WTC11 (cell line): ENCODE measurements around the gene PRTN3. TPM values are rescaled to one million over a fixed set of nuclear protein-coding genes. Genes with fewer than 3 reads are reported as not detected.

Experiments
- ATAC-seq: fragments of 200-7000 bp; cut with Tn5 transposase; 2 replicates; pipeline ENCODE4 v1.10.0; 2021; ENCODE audit warnings: mild to moderate bottlenecking, moderate library complexity
- Bru-seq: library from RNA; stranded (reverse); fragments of 400-500 nt; gene quantifications from one replicate; lab custom pipeline; 2021; lab: Mats Ljungman, UMichigan
- CTCF ChIA-PET: fragments of 300-600 bp; sonication (Branson Sonifier 250); formaldehyde crosslinking; loops from one replicate; lab custom pipeline; 2021; ENCODE audit warnings: antibody characterized with exemption; lab: Charles Lee
- POLR2A ChIA-PET: fragments of 350-600 bp; sonication (Branson Sonifier 250); formaldehyde crosslinking; loops from one replicate; lab custom pipeline; 2021; ENCODE audit warnings: antibody characterized with exemption; lab: Charles Lee
- DNase-seq: peaks from one replicate; pipeline ENCODE4 v3.0.0; 2021; ENCODE audit warnings: low spot score
- H3K27ac Mint-ChIP-seq: 2 replicates; pipeline ENCODE4 v1.8.0; 2021; ENCODE audit warnings: mixed read lengths
- H3K27me3 Mint-ChIP-seq: 2 replicates; pipeline ENCODE4 v1.8.0; 2021; ENCODE audit warnings: low read depth, mild to moderate bottlenecking, moderate library complexity, mixed read lengths
- H3K36me3 Mint-ChIP-seq: 2 replicates; pipeline ENCODE4 v1.8.0; 2021; ENCODE audit warnings: mixed read lengths
- H3K4me1 Mint-ChIP-seq: 2 replicates; pipeline ENCODE4 v1.8.0; 2022; ENCODE audit warnings: mixed read lengths
- H3K4me3 Mint-ChIP-seq: 2 replicates; pipeline ENCODE4 v1.8.0; 2021; ENCODE audit warnings: mild to moderate bottlenecking, moderate library complexity, mixed read lengths
- H3K9me3 Mint-ChIP-seq: 2 replicates; pipeline ENCODE4 v1.8.0; 2021; ENCODE audit warnings: mixed read lengths
- AFF4 ChIP-seq: sonication (generic); formaldehyde crosslinking; IDR thresholded peaks from 2 replicates; pipeline ENCODE4 v1.8.1; 2023; ENCODE audit warnings: mild to moderate bottlenecking, missing genetic modification reagents, borderline replicate concordance
- ATF3 ChIP-seq: sonication (generic); formaldehyde crosslinking; conservative IDR thresholded peaks from 2 replicates; pipeline ENCODE4 v1.8.1; 2022; ENCODE audit warnings: mild to moderate bottlenecking, missing genetic modification reagents
- CBFB ChIP-seq: sonication (generic); formaldehyde crosslinking; IDR thresholded peaks from 2 replicates; pipeline ENCODE4 v1.8.1; 2022; ENCODE audit warnings: mild to moderate bottlenecking, low read depth, missing genetic modification reagents
- ELF4 ChIP-seq: sonication (generic); formaldehyde crosslinking; IDR thresholded peaks from 2 replicates; pipeline ENCODE4 v1.8.1; 2022; ENCODE audit warnings: low read depth, mild to moderate bottlenecking, moderate library complexity, missing genetic modification reagents
- FOXJ3 ChIP-seq: sonication (generic); formaldehyde crosslinking; IDR thresholded peaks from 2 replicates; pipeline ENCODE4 v1.9.0; 2021; ENCODE audit warnings: missing genetic modification reagents, mild to moderate bottlenecking, borderline replicate concordance
- FOXK1 ChIP-seq: sonication (generic); formaldehyde crosslinking; IDR thresholded peaks from 2 replicates; pipeline ENCODE4 v1.8.0; 2022; ENCODE audit warnings: mild to moderate bottlenecking, moderate library complexity, missing genetic modification reagents
- GABPB1 ChIP-seq: sonication (generic); formaldehyde crosslinking; IDR thresholded peaks from 2 replicates; pipeline ENCODE4 v1.8.1; 2023; ENCODE audit warnings: mild to moderate bottlenecking, missing genetic modification reagents
- GTF2I ChIP-seq: fragments of 250-450 bp; sonication (Bioruptor Pico); conservative IDR thresholded peaks from 2 replicates; pipeline ENCODE4 v1.4.0; 2021; ENCODE audit warnings: mild to moderate bottlenecking
- IRF2 ChIP-seq: sonication (generic); formaldehyde crosslinking; IDR thresholded peaks from 2 replicates; pipeline ENCODE4 v1.8.0; 2022; ENCODE audit warnings: low read depth, missing genetic modification reagents, borderline replicate concordance
- JAZF1 ChIP-seq: fragments of 250-450 bp; sonication (Bioruptor Pico); IDR thresholded peaks from 2 replicates; pipeline ENCODE4 v1.9.0; 2021; ENCODE audit warnings: moderate library complexity, mild to moderate bottlenecking, inconsistent platforms
- MXD4 ChIP-seq: fragments of 250-450 bp; sonication (Bioruptor Pico); IDR thresholded peaks from 2 replicates; pipeline ENCODE4 v1.8.0; 2021; ENCODE audit warnings: mild to moderate bottlenecking, moderate library complexity, borderline replicate concordance
- NFYB ChIP-seq: sonication (generic); formaldehyde crosslinking; conservative IDR thresholded peaks from 2 replicates; pipeline ENCODE4 v1.8.0; 2022; ENCODE audit warnings: low read depth, missing genetic modification reagents
- NR3C1 ChIP-seq: sonication (generic); formaldehyde crosslinking; conservative IDR thresholded peaks from 2 replicates; pipeline ENCODE4 v1.8.1; 2023; ENCODE audit warnings: low read depth, mild to moderate bottlenecking, missing genetic modification reagents
- RORB ChIP-seq: fragments of 250-450 bp; sonication (Bioruptor Pico); IDR thresholded peaks from 2 replicates; pipeline ENCODE4 v1.9.0; 2021; ENCODE audit warnings: mild to moderate bottlenecking
- SOX15 ChIP-seq: fragments of 250-450 bp; sonication (Bioruptor Pico); IDR thresholded peaks from 2 replicates; pipeline ENCODE4 v1.9.0; 2021; ENCODE audit warnings: mild to moderate bottlenecking
- SP1 ChIP-seq: sonication (generic); formaldehyde crosslinking; conservative IDR thresholded peaks from 2 replicates; pipeline ENCODE4 v1.8.1; 2022; ENCODE audit warnings: missing genetic modification reagents
- ZBTB21 ChIP-seq: sonication (generic); formaldehyde crosslinking; IDR thresholded peaks from 2 replicates; pipeline ENCODE4 v1.8.1; 2023; ENCODE audit warnings: mild to moderate bottlenecking, missing genetic modification reagents, borderline replicate concordance
- ZBTB43 ChIP-seq: sonication (generic); formaldehyde crosslinking; IDR thresholded peaks from 2 replicates; pipeline ENCODE4 v1.8.1; 2023; ENCODE audit warnings: mild to moderate bottlenecking, missing genetic modification reagents
- ZNF121 ChIP-seq: sonication (generic); formaldehyde crosslinking; IDR thresholded peaks from 2 replicates; pipeline ENCODE4 v1.8.0; 2023; ENCODE audit warnings: missing genetic modification reagents
- ZNF281 ChIP-seq: sonication (generic); formaldehyde crosslinking; IDR thresholded peaks from 2 replicates; pipeline ENCODE4 v1.8.0; 2023; ENCODE audit warnings: mild to moderate bottlenecking, missing genetic modification reagents
- long read RNA-seq, 3 experiments: library from RNA in 1 of 3; library from capped mRNA in 1 of 3; library from polyadenylated mRNA in 1 of 3; unstranded in 2 of 3; stranded (forward) in 1 of 3; transcript quantifications; one replicate each; pipeline ENCODE4 v2.0.0, GENCODE V29; 2021
- total RNA-seq: library from RNA; stranded (reverse); gene quantifications from 3 replicates; pipeline ENCODE4 v1.2.3, GENCODE V29; 2021
- TF ChIP-seq, protein P1 (sequence below): fragments of 250-450 bp; sonication (Bioruptor Pico); IDR thresholded peaks from 2 replicates; pipeline ENCODE4 v1.9.0; 2021; ENCODE audit warnings: moderate library complexity, mild to moderate bottlenecking, inconsistent platforms, borderline replicate concordance

Gene PRTN3
- 0.53 to 0.82 TPM (median 0.61 TPM) in 3 replicates for total RNA-seq
- Bru-seq, nascent RNA, result percentile 6 among the genes with signal in this experiment
- long read RNA-seq, experiment 1, partial matches to known transcripts, result 1 of 1 reads
- long read RNA-seq, experiment 1, other reads (novel, unspliced or antisense), result 0 of 1 reads
- long read RNA-seq, experiment 2, partial matches to known transcripts, result 1 of 1 reads
- long read RNA-seq, experiment 2, other reads (novel, unspliced or antisense), result 0 of 1 reads
- long read RNA-seq, experiment 3, result 0 reads

GRCh38 chr19:840519-841206 is at the start of gene PRTN3:
Gene PRTN3 (plus strand): TSS chr19:840999. CDS start chr19:841009, 10 bp downstream.
- H3K9me3 Mint-ChIP-seq, result peaks cover 4% of the 10 kb centered on the region
- H3K27ac Mint-ChIP-seq, result no peak within 1 kb of the TSS
- no peak within 1 kb of the TSS for H3K4me3 Mint-ChIP-seq
- H3K4me1 Mint-ChIP-seq, result no peaks in the 10 kb centered on the region
- CTCF ChIA-PET, result no interaction called here
- ATAC-seq (no peak), DNase-seq (no peak)
- no peaks in the 10 kb centered on the region for H3K36me3 Mint-ChIP-seq
- TF ChIP-seq ATF3 (CRISPR knock-in tag) (no peak), NFYB (CRISPR knock-in tag) (no peak), GTF2I (CRISPR knock-in tag) (no peak), NR3C1 (no peak), IRF2 (CRISPR knock-in tag) (no peak), ZBTB21 (CRISPR knock-in tag) (no peak), SP1 (no peak)
- peaks cover 39% of the 10 kb centered on the region for H3K27me3 Mint-ChIP-seq
- POLR2A ChIA-PET, result no interaction called here

GRCh38 chr19:791007-791566 is 49.7 kb upstream of the PRTN3 start:
- DNase-seq (no peak), ATAC-seq (no peak)
- Mint-ChIP-seq H3K27ac (peak overlapping the region; percentile 57), H3K4me3 (no peak overlapping the region), H3K27me3 (no peaks in the 10 kb centered on the region), H3K9me3 (no peaks in the 10 kb centered on the region), H3K4me1 (peaks cover 36% of the 10 kb centered on the region), H3K36me3 (no peaks in the 10 kb centered on the region)
- no peak for TF ChIP-seq JAZF1 (CRISPR knock-in tag)
- TF ChIP-seq ZNF121 (CRISPR knock-in tag), result no peak
- no peak for TF ChIP-seq CBFB
- TF ChIP-seq ZBTB43, result no peak
- no peak for TF ChIP-seq AFF4
- no peak for TF ChIP-seq MXD4 (CRISPR knock-in tag)
- ChIA-PET CTCF (interaction anchor here (0.5 to 2.3 kb wide), 2 partner anchors 7 to 18 kb away, joined by 4 to 9 read pairs; no protein-coding TSS in a partner anchor), POLR2A (interaction anchor here (0.9 kb wide), 1 partner anchor 475 kb away, joined by 6 read pairs; no protein-coding TSS in a partner anchor)

- no peak for ATAC-seq
- CTCF ChIA-PET, result interaction anchor here (0.5 to 1.1 kb wide), 2 partner anchors 8 to 19 kb away, joined by 4 to 5 read pairs; no protein-coding TSS in a partner anchor
- Mint-ChIP-seq H3K27ac (peak overlapping the region; percentile 85), H3K9me3 (no peaks in the 10 kb centered on the region), H3K4me3 (no peak overlapping the region), H3K27me3 (no peaks in the 10 kb centered on the region), H3K4me1 (peaks cover 38% of the 10 kb centered on the region), H3K36me3 (no peaks in the 10 kb centered on the region)
- no peak for DNase-seq
- POLR2A ChIA-PET, result interaction anchor here (0.9 kb wide), 1 partner anchor 475 kb away, joined by 6 read pairs; no protein-coding TSS in a partner anchor
- TF ChIP-seq NR3C1 (no peak), FOXJ3 (no peak), ZNF281 (CRISPR knock-in tag) (no peak), ELF4 (CRISPR knock-in tag) (no peak), SOX15 (no peak), RORB (no peak), GABPB1 (no peak), FOXK1 (no peak)
- TF ChIP-seq, protein P1, sequence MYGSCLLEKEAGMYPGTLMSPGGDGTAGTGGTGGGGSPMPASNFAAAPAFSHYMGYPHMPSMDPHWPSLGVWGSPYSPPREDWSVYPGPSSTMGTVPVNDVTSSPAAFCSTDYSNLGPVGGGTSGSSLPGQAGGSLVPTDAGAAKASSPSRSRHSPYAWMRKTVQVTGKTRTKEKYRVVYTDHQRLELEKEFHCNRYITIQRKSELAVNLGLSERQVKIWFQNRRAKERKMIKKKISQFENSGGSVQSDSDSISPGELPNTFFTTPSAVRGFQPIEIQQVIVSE (CRISPR knock-in tag), result no peak
Observed at GRCh38 chr19:791567-792305, 49.1 kb upstream of the PRTN3 start.
